ENCODE results near the gene ZBTB24.
"Not testable (repeated sequence)": the region's sequence is repeated elsewhere in the genome, so short reads cannot be mapped to it uniquely, and the experiment has no call there.

Gene ZBTB24

GRCh38 chr6:109475625-109476024, 7.4 kb downstream of the ZBTB24 start:
- ATAC-seq (replicated peaks; ENCODE audit: extremely low read depth, poor library complexity, severe bottlenecking) (no peak), DNase-seq (ENCODE audit: low spot score in 2 of 2) (no peak)
- Mint-ChIP-seq H3K4me3 (no peak overlapping the region), H3K4me1 (peaks cover 76% of the 10 kb centered on the region), H3K9me3 (no peaks in the 10 kb centered on the region), H3K27me3 (no peaks in the 10 kb centered on the region), H3K27ac (ENCODE audit: low read depth) (no peak overlapping the region), H3K36me3 (ENCODE audit: insufficient read depth) (peaks cover 66% of the 10 kb centered on the region)

GRCh38 chr6:109474995-109475394, 8.0 kb downstream of the ZBTB24 start:
- Mint-ChIP-seq H3K4me1 (peaks cover 74% of the 10 kb centered on the region), H3K27me3 (no peaks in the 10 kb centered on the region), H3K27ac (ENCODE audit: low read depth) (no peak overlapping the region), H3K9me3 (no peaks in the 10 kb centered on the region), H3K36me3 (ENCODE audit: insufficient read depth) (peaks cover 68% of the 10 kb centered on the region), H3K4me3 (no peak overlapping the region)
- DNase-seq (ENCODE audit: low spot score in 2 of 2) (no peak), ATAC-seq (replicated peaks; ENCODE audit: extremely low read depth, poor library complexity, severe bottlenecking) (no peak)

DNA sequence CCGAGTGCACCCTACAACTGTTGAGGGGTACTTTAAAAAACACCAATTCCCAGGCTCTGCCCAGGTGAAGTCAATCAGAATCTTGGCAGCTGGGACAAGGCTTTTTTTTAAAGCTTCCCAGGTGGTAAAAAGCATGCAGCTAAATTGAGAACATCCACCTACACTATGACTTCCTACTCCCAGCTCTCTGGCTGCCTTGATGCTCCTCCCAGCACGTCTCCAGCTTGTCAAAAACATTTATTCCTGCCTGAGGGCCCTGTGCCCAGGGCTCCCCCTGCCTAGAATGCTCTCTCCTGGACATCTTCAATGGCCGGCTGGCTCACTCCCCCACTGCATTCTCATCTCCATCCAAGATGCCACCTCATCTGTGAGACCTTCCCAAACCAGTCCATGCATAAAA, 9.9 kb downstream of the ZBTB24 start:
- no peak overlapping the region for H3K27ac Mint-ChIP-seq (ENCODE audit: low read depth)

DNA sequence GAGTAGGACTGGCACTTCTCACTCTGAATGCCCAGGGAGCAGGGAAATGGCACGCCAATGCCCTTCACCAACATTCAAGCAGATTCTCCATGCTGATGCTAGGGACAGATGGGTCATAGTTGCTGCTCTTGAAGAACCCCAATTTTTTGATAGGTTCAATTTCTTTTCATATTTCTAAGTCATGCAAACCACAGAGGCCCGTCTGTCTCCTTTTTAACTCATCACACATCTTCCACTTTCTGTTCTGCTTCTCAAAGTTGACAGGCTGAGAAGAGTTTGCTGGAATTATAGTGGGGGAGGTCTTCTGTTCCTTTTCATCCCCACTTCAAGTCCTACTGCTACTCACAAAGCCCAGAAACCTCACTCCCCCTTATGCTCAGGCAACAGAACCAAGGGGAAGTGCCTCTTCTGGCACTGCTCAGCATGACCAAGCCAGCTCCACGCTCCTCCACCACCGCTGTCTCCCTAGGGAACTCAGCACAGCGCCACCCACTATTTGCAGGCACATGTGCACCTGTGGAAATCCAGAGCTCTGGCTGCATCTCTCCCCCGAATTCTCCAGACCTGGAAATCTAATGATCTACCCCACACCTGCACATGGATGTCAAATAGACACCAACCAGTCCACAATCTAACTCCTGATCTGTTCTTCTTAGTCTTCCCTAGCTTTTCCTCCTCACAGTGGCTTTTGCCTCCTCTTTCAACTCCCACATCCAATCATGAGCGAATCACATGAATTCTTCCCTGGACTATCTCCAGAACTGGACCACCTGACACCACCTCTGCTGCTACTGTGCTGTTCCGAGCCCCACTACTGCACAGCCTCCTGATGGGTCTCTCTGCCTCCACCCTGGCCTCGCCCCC, 10.7 kb downstream of the ZBTB24 start:
- Mint-ChIP-seq H3K27ac (ENCODE audit: low read depth) (no peak overlapping the region), H3K27me3 (no peaks in the 10 kb centered on the region), H3K4me3 (no peak overlapping the region), H3K9me3 (no peaks in the 10 kb centered on the region), H3K36me3 (ENCODE audit: insufficient read depth) (peaks cover 75% of the 10 kb centered on the region), H3K4me1 (peaks cover 72% of the 10 kb centered on the region)
- ATAC-seq (replicated peaks; ENCODE audit: extremely low read depth, poor library complexity, severe bottlenecking) (no peak), DNase-seq (ENCODE audit: low spot score in 2 of 2) (no peak)

More for the DNA sequence above, 9.9 kb downstream of the ZBTB24 start:
- H3K4me3 Mint-ChIP-seq: no peak overlapping the region
- no peaks in the 10 kb centered on the region for H3K27me3 Mint-ChIP-seq
- DNase-seq (ENCODE audit: low spot score in 2 of 2): no peak
- H3K9me3 Mint-ChIP-seq: no peaks in the 10 kb centered on the region
- peaks cover 72% of the 10 kb centered on the region for H3K4me1 Mint-ChIP-seq
- no peak for ATAC-seq (replicated peaks; ENCODE audit: extremely low read depth, poor library complexity, severe bottlenecking)
- peaks cover 71% of the 10 kb centered on the region for H3K36me3 Mint-ChIP-seq (ENCODE audit: insufficient read depth)

DNA sequence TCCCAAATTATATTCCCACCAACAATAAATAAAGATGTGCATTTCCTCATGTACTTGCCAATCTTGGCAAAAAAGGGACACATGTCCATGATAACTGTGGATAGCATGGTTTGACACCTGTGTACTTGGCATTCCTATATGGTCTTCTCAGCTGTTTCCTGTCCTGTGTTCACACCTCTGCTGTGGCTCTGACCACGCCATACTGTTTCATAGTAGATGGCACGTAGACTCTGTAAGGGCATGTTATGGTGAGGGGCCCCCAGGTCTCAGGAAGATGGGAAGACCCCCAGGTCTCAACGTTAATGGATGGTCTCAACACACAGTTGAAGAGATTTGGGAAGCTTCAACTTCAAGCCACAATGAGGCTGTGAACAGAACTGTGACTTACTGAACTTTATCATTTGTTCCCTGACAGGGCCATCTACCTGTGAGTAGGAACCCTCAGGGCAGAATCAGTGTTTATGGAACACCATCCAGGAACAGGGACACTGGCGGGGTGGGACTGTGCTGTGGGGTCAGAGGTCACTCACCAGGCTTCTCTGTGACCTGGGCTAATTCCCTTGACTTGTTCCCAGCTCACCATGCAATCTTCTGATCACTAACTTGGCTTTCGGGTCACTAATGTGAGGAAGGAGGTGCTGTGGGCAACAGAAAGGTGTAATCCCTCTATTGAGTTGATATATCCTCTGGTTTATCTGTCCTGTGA, 11.8 kb downstream of the ZBTB24 start:
- Mint-ChIP-seq H3K36me3 (ENCODE audit: insufficient read depth) (peaks cover 75% of the 10 kb centered on the region), H3K4me1 (peaks cover 73% of the 10 kb centered on the region), H3K9me3 (no peaks in the 10 kb centered on the region), H3K27ac (ENCODE audit: low read depth) (no peak overlapping the region), H3K4me3 (no peak overlapping the region), H3K27me3 (no peaks in the 10 kb centered on the region)
- DNase-seq (ENCODE audit: low spot score in 2 of 2) (no peak), ATAC-seq (replicated peaks; ENCODE audit: extremely low read depth, poor library complexity, severe bottlenecking) (no peak)

DNA sequence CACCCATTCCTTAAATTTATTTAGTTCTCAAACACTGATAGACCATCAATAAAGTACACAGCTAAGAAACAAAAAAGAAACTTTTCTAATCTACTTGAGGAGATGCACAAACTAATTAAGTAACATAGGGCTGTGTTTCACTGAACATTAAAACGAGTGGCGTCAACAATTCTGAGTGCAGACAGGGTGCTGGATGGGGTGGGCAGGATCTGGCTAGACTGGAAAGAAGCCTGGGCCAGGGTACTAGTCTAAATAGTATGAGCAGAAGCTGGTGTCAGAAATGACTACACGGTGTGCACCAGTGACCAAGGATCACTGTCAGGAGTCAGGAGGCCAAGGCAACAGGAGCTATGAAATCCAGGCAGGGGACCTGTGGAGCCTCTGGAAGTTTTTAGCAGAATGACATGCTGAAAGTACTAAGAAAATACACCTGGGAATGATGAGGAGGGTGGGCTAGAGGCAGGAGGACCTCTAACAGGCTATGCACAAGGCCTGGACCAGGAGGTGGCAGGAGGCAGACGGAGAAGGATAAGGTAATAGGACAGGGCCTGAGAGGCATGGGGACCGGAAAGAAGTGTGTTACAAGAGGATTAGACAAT, 13.3 kb downstream of the ZBTB24 start:
- ATAC-seq (replicated peaks; ENCODE audit: extremely low read depth, poor library complexity, severe bottlenecking) (no peak), DNase-seq (ENCODE audit: low spot score in 2 of 2) (no peak)
- no peaks in the 10 kb centered on the region for H3K27me3 Mint-ChIP-seq
- H3K4me3 Mint-ChIP-seq: no peak overlapping the region
- H3K27ac Mint-ChIP-seq (ENCODE audit: low read depth): no peak overlapping the region
- no peaks in the 10 kb centered on the region for H3K9me3 Mint-ChIP-seq
- peaks cover 75% of the 10 kb centered on the region for H3K36me3 Mint-ChIP-seq (ENCODE audit: insufficient read depth)
- peaks cover 59% of the 10 kb centered on the region for H3K4me1 Mint-ChIP-seq

GRCh38 chr6:109467696-109468095, 15.3 kb downstream of the ZBTB24 start:
- peaks cover 55% of the 10 kb centered on the region for H3K4me1 Mint-ChIP-seq
- H3K27ac Mint-ChIP-seq (ENCODE audit: low read depth): no peak overlapping the region
- peaks cover 68% of the 10 kb centered on the region for H3K36me3 Mint-ChIP-seq (ENCODE audit: insufficient read depth)
- ATAC-seq (replicated peaks; ENCODE audit: extremely low read depth, poor library complexity, severe bottlenecking) (no peak), DNase-seq (ENCODE audit: low spot score in 2 of 2) (no peak)
- H3K4me3 Mint-ChIP-seq: no peak overlapping the region
- no peaks in the 10 kb centered on the region for H3K27me3 Mint-ChIP-seq
- H3K9me3 Mint-ChIP-seq: no peaks in the 10 kb centered on the region

- ATAC-seq (replicated peaks; ENCODE audit: extremely low read depth, poor library complexity, severe bottlenecking): no peak
- H3K4me1 Mint-ChIP-seq: peaks cover 50% of the 10 kb centered on the region
- no peak overlapping the region for H3K27ac Mint-ChIP-seq (ENCODE audit: low read depth)
- DNase-seq (ENCODE audit: low spot score in 2 of 2): no peak
- no peaks in the 10 kb centered on the region for H3K9me3 Mint-ChIP-seq
- no peak overlapping the region for H3K4me3 Mint-ChIP-seq
- H3K36me3 Mint-ChIP-seq (ENCODE audit: insufficient read depth): peaks cover 64% of the 10 kb centered on the region
- no peaks in the 10 kb centered on the region for H3K27me3 Mint-ChIP-seq
Measured at GRCh38 chr6:109466212-109466923, 16.7 kb downstream of the ZBTB24 start.

- Mint-ChIP-seq H3K4me1 (peaks cover 44% of the 10 kb centered on the region), H3K9me3 (no peaks in the 10 kb centered on the region), H3K36me3 (ENCODE audit: insufficient read depth) (peaks cover 58% of the 10 kb centered on the region), H3K27ac (ENCODE audit: low read depth) (peak overlapping the region; percentile 7), H3K4me3 (no peak overlapping the region), H3K27me3 (no peaks in the 10 kb centered on the region)
- no peak for DNase-seq (ENCODE audit: low spot score in 2 of 2)
- ATAC-seq (replicated peaks; ENCODE audit: extremely low read depth, poor library complexity, severe bottlenecking): no peak
Measured at GRCh38 chr6:109465772-109466171, 17.2 kb downstream of the ZBTB24 start.

GRCh38 chr6:109461733-109462526, 21.1 kb downstream of the ZBTB24 start:
- H3K27me3 Mint-ChIP-seq: no peaks in the 10 kb centered on the region
- no peaks in the 10 kb centered on the region for H3K9me3 Mint-ChIP-seq
- no peak for ATAC-seq (replicated peaks; ENCODE audit: extremely low read depth, poor library complexity, severe bottlenecking)
- H3K27ac Mint-ChIP-seq (ENCODE audit: low read depth): peak overlapping the region; percentile 27
- peaks cover 34% of the 10 kb centered on the region for H3K36me3 Mint-ChIP-seq (ENCODE audit: insufficient read depth)
- H3K4me3 Mint-ChIP-seq: no peak overlapping the region
- H3K4me1 Mint-ChIP-seq: peaks cover 45% of the 10 kb centered on the region
- DNase-seq (ENCODE audit: low spot score in 2 of 2): no peak

DNA sequence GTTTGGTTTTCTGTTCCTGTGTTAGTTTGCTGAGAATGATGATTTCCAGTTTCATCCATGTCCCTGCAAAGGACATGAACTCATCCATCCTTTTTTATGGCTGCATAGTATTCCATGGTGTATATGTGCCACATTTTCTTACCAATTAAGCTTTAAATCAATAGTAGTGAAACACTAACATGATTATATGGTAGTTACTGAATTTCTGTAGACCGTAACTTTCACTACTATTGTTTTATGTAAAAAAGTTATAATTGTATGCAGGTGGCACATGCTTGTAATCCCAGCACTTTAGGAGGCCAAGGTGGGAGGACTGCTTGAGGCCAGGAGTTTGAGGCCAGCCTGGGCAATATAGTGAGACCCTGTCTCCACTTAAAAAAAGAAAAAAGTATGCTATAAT, 21.8 kb downstream of the ZBTB24 start:
- DNase-seq (ENCODE audit: low spot score in 2 of 2); ATAC-seq (replicated peaks; ENCODE audit: extremely low read depth, poor library complexity, severe bottlenecking); H3K27me3 Mint-ChIP-seq; H3K9me3 Mint-ChIP-seq; H3K4me3 Mint-ChIP-seq; H3K27ac Mint-ChIP-seq (ENCODE audit: low read depth): not testable (repeated sequence)
- peaks cover 31% of the 10 kb centered on the region for H3K36me3 Mint-ChIP-seq (ENCODE audit: insufficient read depth)
- H3K4me1 Mint-ChIP-seq: peaks cover 50% of the 10 kb centered on the region
